ENCODE results near the gene CDC40.

GRCh38 chr6:110183292-110183885, 3.2 kb downstream of the CDC40 start:
- no peak for TF ChIP-seq CTCF (IDR thresholded peaks at IDR 0.05)
- TF ChIP-seq POLR2A (IDR thresholded peaks at IDR 0.05) = no peak

All from vagina (tissue), 2 donors.